Keratinocyte (primary cell): Measurements from ENCODE around the gene SEC14L1. TPM values are rescaled to one million over a fixed set of nuclear protein-coding genes. Genes with fewer than 3 reads are reported as not detected.

Source experiments
- DNase-seq: peaks from one replicate; pipeline ENCODE4 v3.0.0-alpha.2; 2011; ENCODE audit warnings: low read depth, missing footprints, low spot score
- FAIRE-seq: peaks from 2 replicates; lab custom pipeline; 2011; peaks lifted over from hg19 to GRCh38; lab: Jason Lieb, UNC
- H2AFZ ChIP-seq: 2 replicates; pipeline ENCODE4 v1.6.0; 2012; ENCODE audit warnings: low read length, control low read depth, inconsistent platforms; ENCODE audit not compliant: control insufficient read depth
- H3K27ac ChIP-seq: 2 replicates; pipeline ENCODE4 v1.5.1; 2011; ENCODE audit warnings: low read length; ENCODE audit not compliant: control insufficient read depth, insufficient read depth
- H3K27me3 ChIP-seq: 3 replicates; pipeline ENCODE4 v1.6.0; 2011; ENCODE audit warnings: low read length; ENCODE audit not compliant: control insufficient read depth, insufficient read depth; ENCODE audit errors: extremely low read depth
- H3K36me3 ChIP-seq, 2 experiments: 2 replicates in 1 of 2; 3 replicates in 1 of 2; pipeline ENCODE4 v1.5.1; 2011; ENCODE audit warnings: low read length in 2 of 2, mild to moderate bottlenecking in 1 of 2; ENCODE audit not compliant: control insufficient read depth in 2 of 2, insufficient read depth in 2 of 2; ENCODE audit errors: extremely low read depth in 1 of 2
- H3K4me1 ChIP-seq: 3 replicates; pipeline ENCODE4 v1.5.1; 2011; ENCODE audit warnings: low read length; ENCODE audit not compliant: control insufficient read depth, insufficient read depth; ENCODE audit errors: extremely low read depth
- H3K4me2 ChIP-seq: 3 replicates; pipeline ENCODE4 v1.6.0; 2011; ENCODE audit warnings: low read depth, low read length; ENCODE audit not compliant: control insufficient read depth, insufficient read depth; ENCODE audit errors: extremely low read depth
- H3K4me3 ChIP-seq, 3 experiments: fragments of 200-600 bp in 1 of 3; sonication (generic) in 1 of 3; 2 replicates in 2 of 3; 3 replicates in 1 of 3; pipeline ENCODE4 v1.5.1; 2011 to 2016; ENCODE audit warnings: low read length in 3 of 3, mild to moderate bottlenecking in 3 of 3, control low read depth in 2 of 3, inconsistent platforms in 1 of 3, low read depth in 1 of 3, mixed read lengths in 1 of 3, mixed run types in 1 of 3, moderate library complexity in 1 of 3; ENCODE audit not compliant: control insufficient read depth in 2 of 3, insufficient read depth in 2 of 3; ENCODE audit errors: extremely low read depth in 1 of 3
- H3K79me2 ChIP-seq: 2 replicates; pipeline ENCODE4 v1.6.0; 2012; ENCODE audit warnings: low read length; ENCODE audit not compliant: control insufficient read depth, insufficient read depth
- H3K9ac ChIP-seq: 3 replicates; pipeline ENCODE4 v1.6.0; 2011; ENCODE audit warnings: low read length; ENCODE audit not compliant: control insufficient read depth, insufficient read depth; ENCODE audit errors: extremely low read depth
- H3K9me1 ChIP-seq: 3 replicates; pipeline ENCODE4 v1.6.0; 2011; ENCODE audit warnings: low read length; ENCODE audit not compliant: control insufficient read depth, insufficient read depth; ENCODE audit errors: extremely low read depth
- H3K9me3 ChIP-seq: 2 replicates; pipeline ENCODE4 v1.5.1; 2012; ENCODE audit warnings: low read depth, low read length; ENCODE audit not compliant: control insufficient read depth
- H4K20me1 ChIP-seq: 3 replicates; pipeline ENCODE4 v1.6.0; 2011; ENCODE audit warnings: low read length; ENCODE audit not compliant: control insufficient read depth, insufficient read depth; ENCODE audit errors: extremely low read depth
- CTCF ChIP-seq, 3 experiments: IDR thresholded peaks in 1 of 3; conservative IDR thresholded peaks in 1 of 3; optimal IDR thresholded peaks in 1 of 3; 2 replicates in 2 of 3; 3 replicates in 1 of 3; pipeline versions ENCODE3 to v1.5.1; 2011; ENCODE audit warnings: low read length in 3 of 3, mild to moderate bottlenecking in 3 of 3, moderate library complexity in 2 of 3, control low read depth in 1 of 3, inconsistent platforms in 1 of 3; ENCODE audit not compliant: insufficient read depth in 2 of 3; ENCODE audit errors: extremely low read depth in 1 of 3
- EZH2 ChIP-seq: IDR thresholded peaks from one replicate; pipeline ENCODE4 v1.6.1; 2012; ENCODE audit warnings: inconsistent platforms, mild to moderate bottlenecking, low read length, moderate library complexity
- dilution Hi-C: fragments of 300-500 bp; cut with MboI; formaldehyde crosslinking; loops from one replicate; pipeline ENCODE4 v1.7.0; 2020; ENCODE audit warnings: low sequenced_read_pairs; ENCODE audit not compliant: extremely low pct_ligation_motif_present
- polyA plus RNA-seq, 5 experiments: library from polyadenylated mRNA; depleted of rRNA in 3 of 5; stranded (reverse) in 3 of 5; stranded (forward) in 1 of 5; unstranded in 1 of 5; fragments of >200 nt; gene quantifications; 1 replicate in 1 of 5; 2 replicates in 3 of 5; 3 replicates in 1 of 5; pipeline versions ENCODE4 v1.2.1 to v1.2.3, GENCODE V29; 2011 to 2012; ENCODE audit warnings: missing spikeins in 2 of 5, low read depth in 1 of 5, low replicate concordance in 1 of 5

Gene SEC14L1
- polyA plus RNA-seq, 1 donor (not counting 4 experiments of a cell fraction or from before 2014, with no cell fraction given) = 35.6 TPM

DNA sequence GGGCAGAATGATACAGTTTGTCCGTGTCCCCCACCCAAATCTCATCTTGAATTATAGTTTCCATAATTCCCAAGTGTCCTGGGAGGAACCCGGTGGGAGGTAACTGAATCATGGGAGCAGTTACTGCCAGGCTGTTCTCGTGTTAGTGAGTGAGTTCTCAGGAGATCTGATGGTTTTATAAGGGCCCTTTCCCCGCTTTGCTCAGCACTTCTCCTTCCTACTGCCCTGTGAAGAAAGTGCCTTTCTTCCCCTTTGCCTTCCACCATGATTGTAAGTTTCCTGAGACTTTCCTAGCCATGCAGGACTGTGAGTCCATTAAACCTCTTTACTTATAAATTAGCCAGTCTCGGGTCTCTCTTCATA, 28.9 kb upstream of the SEC14L1 start:
- Histone ChIP-seq H3K36me3 (no peaks in the 10 kb centered on the region), H2AFZ (no peak overlapping the region), H3K27me3 (no peaks in the 10 kb centered on the region), H3K9me1 (no peaks in the 10 kb centered on the region), H3K27ac (no peak overlapping the region), H3K4me2 (no peak overlapping the region), H3K4me3 (no peak overlapping the region), H3K9ac (no peak overlapping the region), H3K4me1 (no peaks in the 10 kb centered on the region), H3K9me3 (no peaks in the 10 kb centered on the region), H3K79me2 (no peaks in the 10 kb centered on the region), H4K20me1 (no peaks in the 10 kb centered on the region)
- dilution Hi-C loops = no loop called here
- FAIRE-seq = no peak
- no peak for TF ChIP-seq CTCF (optimal IDR thresholded peaks at IDR 0.05 in 1 of 3, IDR thresholded peaks at IDR 0.05 in 1 of 3, conservative IDR thresholded peaks at IDR 0.05 in 1 of 3; ENCODE audit: extremely low read depth in 1 of 3, insufficient read depth in 2 of 3, low read length in 3 of 3)
- TF ChIP-seq EZH2 = no peak
- no peak for DNase-seq

GRCh38 chr17:77115510-77115909, 25.3 kb upstream of the SEC14L1 start:
- Histone ChIP-seq H3K4me1 (no peaks in the 10 kb centered on the region), H3K4me2 (no peak overlapping the region), H3K36me3 (no peaks in the 10 kb centered on the region), H3K9ac (no peak overlapping the region), H3K79me2 (no peaks in the 10 kb centered on the region), H3K27ac (no peak overlapping the region), H3K9me3 (no peaks in the 10 kb centered on the region), H4K20me1 (no peaks in the 10 kb centered on the region), H3K9me1 (no peaks in the 10 kb centered on the region), H3K4me3 (no peak overlapping the region), H3K27me3 (no peaks in the 10 kb centered on the region), H2AFZ (no peak overlapping the region)
- FAIRE-seq (no peak), DNase-seq (no peak)
- dilution Hi-C loops = no loop called here
- TF ChIP-seq CTCF (optimal IDR thresholded peaks at IDR 0.05 in 1 of 3, IDR thresholded peaks at IDR 0.05 in 1 of 3, conservative IDR thresholded peaks at IDR 0.05 in 1 of 3; ENCODE audit: extremely low read depth in 1 of 3, insufficient read depth in 2 of 3, low read length in 3 of 3) (no peak), EZH2 (no peak)
